Measurements from ENCODE around the gene PSMD4.
A peak's percentile ranks its signal among the peaks of the same experiment; 100 is the strongest.

PSMD4 gene

GRCh38 chr1:151284013-151284577 lies 29.6 kb downstream of the PSMD4 start:
- Histone ChIP-seq H3K27ac (replicated peaks; ENCODE audit: low read length) (no peak overlapping the region), H3K4me3 (ENCODE audit: low read length in 2 of 2) (peak overlapping the region in 1 of 2 donors; percentile 76)
- no CpG with 5 or more reads among the region's 2 CpGs for WGBS, 2 donors (ENCODE audit: extremely low coverage in 2 of 2, insufficient read length in 2 of 2, insufficient replicate concordance in 1 of 2)

DNA sequence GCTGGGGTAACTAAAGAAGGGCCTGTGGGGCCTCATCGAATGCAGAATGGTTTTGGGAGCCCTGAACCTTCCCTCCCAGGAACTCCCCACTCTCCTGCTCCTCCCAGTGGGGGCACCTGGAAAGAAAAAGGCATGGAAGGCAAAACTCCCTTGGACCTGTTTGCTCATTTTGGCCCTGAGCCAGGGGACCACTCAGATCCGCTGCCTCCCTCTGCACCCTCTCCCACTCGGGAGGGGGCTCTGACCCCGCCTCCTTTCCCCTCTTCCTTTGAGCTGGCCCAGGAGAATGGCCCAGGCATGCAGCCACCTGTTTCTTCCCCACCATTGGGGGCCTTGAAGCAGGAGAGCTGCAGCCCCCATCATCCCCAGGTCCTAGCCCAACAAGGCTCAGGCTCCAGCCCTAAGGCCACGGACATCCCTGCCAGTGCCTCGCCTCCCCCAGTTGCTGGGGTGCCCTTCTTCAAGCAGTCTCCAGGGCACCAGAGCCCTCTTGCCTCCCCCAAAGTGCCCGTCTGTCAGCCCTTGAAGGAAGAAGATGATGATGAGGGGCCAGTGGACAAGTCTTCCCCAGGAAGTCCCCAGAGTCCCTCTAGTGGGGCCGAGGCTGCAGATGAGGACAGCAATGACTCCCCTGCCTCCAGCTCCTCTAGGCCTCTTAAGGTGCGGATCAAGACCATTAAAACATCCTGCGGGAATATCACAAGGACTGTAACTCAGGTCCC lies 32.2 kb downstream of the PSMD4 start:
- Histone ChIP-seq H3K4ac (ENCODE audit: low read length) (no peak overlapping the region), H3K14ac (ENCODE audit: low read length) (no peak overlapping the region), H2AFZ (ENCODE audit: low read length) (no peak overlapping the region), H3K4me2 (ENCODE audit: insufficient read depth, low read length, poor library complexity, severe bottlenecking) (no peak overlapping the region), H3K18ac (ENCODE audit: low read length) (no peak overlapping the region), H3K79me1 (ENCODE audit: low read depth, low read length) (peaks cover 25% of the 10 kb centered on the region), H2AK5ac (ENCODE audit: low read depth, low read length) (no peak overlapping the region), H3K27ac (replicated peaks; ENCODE audit: low read length) (no peak overlapping the region), H3K4me3 (ENCODE audit: low read length in 2 of 2) (peak overlapping the region in 1 of 2 donors; percentile 57), H3K36me3 (replicated peaks in 1 of 2; ENCODE audit: control insufficient read depth in 2 of 2, insufficient read depth in 2 of 2, low read length in 2 of 2) (peaks cover 50 to 71% of the 10 kb centered on the region in 2 donors), H3K9ac (ENCODE audit: low read depth, low read length, poor library complexity) (no peak overlapping the region), H3K4me1 (ENCODE audit: control insufficient read depth in 2 of 2, insufficient read depth in 1 of 2, low read depth in 1 of 2, low read length in 2 of 2) (peaks cover 2 to 8% of the 10 kb centered on the region in 2 donors), H2BK12ac (ENCODE audit: low read length) (no peak overlapping the region), H4K8ac (ENCODE audit: low read depth, low read length) (peak overlapping the region; percentile 86), H3K27me3 (ENCODE audit: control insufficient read depth in 3 of 3, insufficient read depth in 3 of 3, low read depth in 1 of 3, low read length in 3 of 3) (no peaks in the 10 kb centered on the region), H3K9me3 (replicated peaks in 1 of 2; ENCODE audit: control insufficient read depth in 2 of 2, insufficient read depth in 1 of 2, low read depth in 1 of 2, low read length in 2 of 2) (no peaks in the 10 kb centered on the region), H3K23ac (ENCODE audit: low read depth, low read length, poor library complexity) (no peak overlapping the region), H2BK5ac (ENCODE audit: low read length) (peak overlapping the region; percentile 53), H2BK15ac (ENCODE audit: low read length) (no peak overlapping the region), H4K91ac (ENCODE audit: low read depth, low read length, poor library complexity) (no peak overlapping the region), H2BK120ac (ENCODE audit: low read depth, low read length) (no peak overlapping the region)
- no peak for DNase-seq (ENCODE audit: low spot score)
- no CpG with 5 or more reads among the region's 10 CpGs for WGBS, 2 donors (ENCODE audit: extremely low coverage in 2 of 2, insufficient read length in 2 of 2, insufficient replicate concordance in 1 of 2)

More at GRCh38 chr1:151284013-151284577, 29.6 kb downstream of the PSMD4 start:
- Histone ChIP-seq H2AK5ac (ENCODE audit: low read depth, low read length) (no peak overlapping the region), H2BK15ac (ENCODE audit: low read length) (no peak overlapping the region), H2BK5ac (ENCODE audit: low read length) (no peak overlapping the region), H4K8ac (ENCODE audit: low read depth, low read length) (no peak overlapping the region), H3K23ac (ENCODE audit: low read depth, low read length, poor library complexity) (no peak overlapping the region), H3K14ac (ENCODE audit: low read length) (no peak overlapping the region), H4K91ac (ENCODE audit: low read depth, low read length, poor library complexity) (no peak overlapping the region), H3K79me1 (ENCODE audit: low read depth, low read length) (peaks cover 21% of the 10 kb centered on the region), H3K4me1 (ENCODE audit: control insufficient read depth in 2 of 2, insufficient read depth in 1 of 2, low read depth in 1 of 2, low read length in 2 of 2) (peaks cover 2 to 8% of the 10 kb centered on the region in 2 donors), H3K36me3 (replicated peaks in 1 of 2; ENCODE audit: control insufficient read depth in 2 of 2, insufficient read depth in 2 of 2, low read length in 2 of 2) (peaks cover 31 to 46% of the 10 kb centered on the region in 2 donors), H3K4me2 (ENCODE audit: insufficient read depth, low read length, poor library complexity, severe bottlenecking) (no peak overlapping the region), H3K9ac (ENCODE audit: low read depth, low read length, poor library complexity) (no peak overlapping the region), H3K4ac (ENCODE audit: low read length) (no peak overlapping the region), H2BK120ac (ENCODE audit: low read depth, low read length) (no peak overlapping the region), H3K27me3 (ENCODE audit: control insufficient read depth in 3 of 3, insufficient read depth in 3 of 3, low read depth in 1 of 3, low read length in 3 of 3) (no peaks in the 10 kb centered on the region), H2BK12ac (ENCODE audit: low read length) (no peak overlapping the region), H3K18ac (ENCODE audit: low read length) (no peak overlapping the region), H3K9me3 (replicated peaks in 1 of 2; ENCODE audit: control insufficient read depth in 2 of 2, insufficient read depth in 1 of 2, low read depth in 1 of 2, low read length in 2 of 2) (no peaks in the 10 kb centered on the region), H2AFZ (ENCODE audit: low read length) (no peak overlapping the region)
- DNase-seq (ENCODE audit: low spot score): no peak

GRCh38 chr1:151287341-151287699 lies 32.8 kb downstream of the PSMD4 start:
- H2BK12ac ChIP-seq (ENCODE audit: low read length): peak overlapping the region; percentile 16
- no peak overlapping the region for H2AK5ac ChIP-seq (ENCODE audit: low read depth, low read length)
- no peak overlapping the region for H4K91ac ChIP-seq (ENCODE audit: low read depth, low read length, poor library complexity)
- H2BK15ac ChIP-seq (ENCODE audit: low read length): no peak overlapping the region
- H2AFZ ChIP-seq (ENCODE audit: low read length): no peak overlapping the region
- H3K9ac ChIP-seq (ENCODE audit: low read depth, low read length, poor library complexity): no peak overlapping the region
- no peaks in the 10 kb centered on the region for H3K9me3 ChIP-seq (replicated peaks in 1 of 2; ENCODE audit: control insufficient read depth in 2 of 2, insufficient read depth in 1 of 2, low read depth in 1 of 2, low read length in 2 of 2)
- no peak overlapping the region for H3K4me2 ChIP-seq (ENCODE audit: insufficient read depth, low read length, poor library complexity, severe bottlenecking)
- no CpG with 5 or more reads among the region's 7 CpGs for WGBS, 2 donors (ENCODE audit: extremely low coverage in 2 of 2, insufficient read length in 2 of 2, insufficient replicate concordance in 1 of 2)
- no peak for DNase-seq (ENCODE audit: low spot score)
- H3K14ac ChIP-seq (ENCODE audit: low read length): no peak overlapping the region
- peaks cover 54 to 76% of the 10 kb centered on the region in 2 donors for H3K36me3 ChIP-seq (replicated peaks in 1 of 2; ENCODE audit: control insufficient read depth in 2 of 2, insufficient read depth in 2 of 2, low read length in 2 of 2)
- peaks cover 25% of the 10 kb centered on the region for H3K79me1 ChIP-seq (ENCODE audit: low read depth, low read length)
- H3K27ac ChIP-seq (replicated peaks; ENCODE audit: low read length): no peak overlapping the region
- no peak overlapping the region for H3K18ac ChIP-seq (ENCODE audit: low read length)
- H4K8ac ChIP-seq (ENCODE audit: low read depth, low read length): peak overlapping the region; percentile 86
- no peaks in the 10 kb centered on the region for H3K27me3 ChIP-seq (ENCODE audit: control insufficient read depth in 3 of 3, insufficient read depth in 3 of 3, low read depth in 1 of 3, low read length in 3 of 3)
- peak overlapping the region in 1 of 2 donors; percentile 57 for H3K4me3 ChIP-seq (ENCODE audit: low read length in 2 of 2)
- H2BK5ac ChIP-seq (ENCODE audit: low read length): peak overlapping the region; percentile 53
- peak overlapping the region; percentile 85 for H3K23ac ChIP-seq (ENCODE audit: low read depth, low read length, poor library complexity)
- no peak overlapping the region for H2BK120ac ChIP-seq (ENCODE audit: low read depth, low read length)
- H3K4me1 ChIP-seq (ENCODE audit: control insufficient read depth in 2 of 2, insufficient read depth in 1 of 2, low read depth in 1 of 2, low read length in 2 of 2): peaks cover 2 to 8% of the 10 kb centered on the region in 2 donors
- no peak overlapping the region for H3K4ac ChIP-seq (ENCODE audit: low read length)

DNA sequence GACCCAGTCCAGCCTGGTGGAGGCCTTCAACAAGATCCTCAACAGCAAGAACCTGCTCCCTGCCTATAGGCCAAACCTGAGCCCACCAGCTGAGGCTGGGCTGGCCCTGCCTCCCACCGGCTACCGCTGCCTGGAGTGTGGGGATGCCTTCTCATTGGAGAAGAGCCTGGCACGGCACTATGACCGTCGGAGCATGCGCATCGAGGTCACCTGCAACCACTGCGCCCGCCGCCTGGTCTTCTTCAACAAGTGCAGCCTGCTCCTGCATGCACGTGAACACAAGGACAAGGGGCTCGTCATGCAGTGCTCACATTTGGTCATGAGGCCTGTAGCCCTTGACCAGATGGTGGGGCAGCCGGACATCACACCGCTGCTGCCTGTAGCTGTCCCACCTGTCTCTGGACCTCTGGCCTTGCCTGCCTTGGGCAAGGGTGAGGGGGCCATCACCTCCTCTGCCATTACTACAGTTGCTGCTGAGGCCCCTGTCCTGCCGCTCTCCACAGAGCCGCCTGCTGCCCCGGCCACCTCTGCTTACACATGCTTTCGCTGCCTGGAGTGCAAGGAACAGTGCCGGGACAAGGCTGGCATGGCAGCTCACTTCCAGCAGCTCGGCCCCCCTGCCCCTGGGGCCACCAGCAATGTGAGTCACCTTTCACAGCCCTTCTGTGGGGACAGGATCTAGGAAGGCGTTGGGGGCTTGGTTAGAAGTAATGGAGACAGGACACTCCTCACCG lies 33.4 kb downstream of the PSMD4 start:
- H3K23ac ChIP-seq (ENCODE audit: low read depth, low read length, poor library complexity): peak overlapping the region; percentile 85
- peak overlapping the region; percentile 53 for H2BK5ac ChIP-seq (ENCODE audit: low read length)
- no peak overlapping the region for H3K27ac ChIP-seq (replicated peaks; ENCODE audit: low read length)
- H2BK15ac ChIP-seq (ENCODE audit: low read length): no peak overlapping the region
- H3K79me1 ChIP-seq (ENCODE audit: low read depth, low read length): peaks cover 22% of the 10 kb centered on the region
- no peak overlapping the region for H3K4me2 ChIP-seq (ENCODE audit: insufficient read depth, low read length, poor library complexity, severe bottlenecking)
- no peak overlapping the region for H4K91ac ChIP-seq (ENCODE audit: low read depth, low read length, poor library complexity)
- H2BK120ac ChIP-seq (ENCODE audit: low read depth, low read length): no peak overlapping the region
- peak overlapping the region; percentile 70 for H3K9ac ChIP-seq (ENCODE audit: low read depth, low read length, poor library complexity)
- H3K18ac ChIP-seq (ENCODE audit: low read length): no peak overlapping the region
- no peak overlapping the region for H2AFZ ChIP-seq (ENCODE audit: low read length)
- H4K8ac ChIP-seq (ENCODE audit: low read depth, low read length): peak overlapping the region; percentile 86
- H2BK12ac ChIP-seq (ENCODE audit: low read length): peak overlapping the region; percentile 41
- DNase-seq (ENCODE audit: low spot score): no peak
- no peak overlapping the region for H3K14ac ChIP-seq (ENCODE audit: low read length)
- WGBS, 2 donors (ENCODE audit: extremely low coverage in 2 of 2, insufficient read length in 2 of 2, insufficient replicate concordance in 1 of 2): no CpG with 5 or more reads among the region's 22 CpGs
- H3K9me3 ChIP-seq (replicated peaks in 1 of 2; ENCODE audit: control insufficient read depth in 2 of 2, insufficient read depth in 1 of 2, low read depth in 1 of 2, low read length in 2 of 2): no peaks in the 10 kb centered on the region
- H3K27me3 ChIP-seq (ENCODE audit: control insufficient read depth in 3 of 3, insufficient read depth in 3 of 3, low read depth in 1 of 3, low read length in 3 of 3): no peaks in the 10 kb centered on the region
- no peak overlapping the region for H2AK5ac ChIP-seq (ENCODE audit: low read depth, low read length)
- H3K4me1 ChIP-seq (ENCODE audit: control insufficient read depth in 2 of 2, insufficient read depth in 1 of 2, low read depth in 1 of 2, low read length in 2 of 2): peaks cover 2 to 8% of the 10 kb centered on the region in 2 donors
- H3K4ac ChIP-seq (ENCODE audit: low read length): no peak overlapping the region
- peaks cover 61 to 83% of the 10 kb centered on the region in 2 donors for H3K36me3 ChIP-seq (replicated peaks in 1 of 2; ENCODE audit: control insufficient read depth in 2 of 2, insufficient read depth in 2 of 2, low read length in 2 of 2)
- no peak overlapping the region for H3K4me3 ChIP-seq (ENCODE audit: low read length in 2 of 2)

Data from neuronal stem cell (in vitro differentiated cells).